ENCODE measurements around the gene YBX3.
"Not testable (repeated sequence)": the region's sequence is repeated elsewhere in the genome, so short reads cannot be mapped to it uniquely, and the experiment has no call there.

YBX3 gene

DNA sequence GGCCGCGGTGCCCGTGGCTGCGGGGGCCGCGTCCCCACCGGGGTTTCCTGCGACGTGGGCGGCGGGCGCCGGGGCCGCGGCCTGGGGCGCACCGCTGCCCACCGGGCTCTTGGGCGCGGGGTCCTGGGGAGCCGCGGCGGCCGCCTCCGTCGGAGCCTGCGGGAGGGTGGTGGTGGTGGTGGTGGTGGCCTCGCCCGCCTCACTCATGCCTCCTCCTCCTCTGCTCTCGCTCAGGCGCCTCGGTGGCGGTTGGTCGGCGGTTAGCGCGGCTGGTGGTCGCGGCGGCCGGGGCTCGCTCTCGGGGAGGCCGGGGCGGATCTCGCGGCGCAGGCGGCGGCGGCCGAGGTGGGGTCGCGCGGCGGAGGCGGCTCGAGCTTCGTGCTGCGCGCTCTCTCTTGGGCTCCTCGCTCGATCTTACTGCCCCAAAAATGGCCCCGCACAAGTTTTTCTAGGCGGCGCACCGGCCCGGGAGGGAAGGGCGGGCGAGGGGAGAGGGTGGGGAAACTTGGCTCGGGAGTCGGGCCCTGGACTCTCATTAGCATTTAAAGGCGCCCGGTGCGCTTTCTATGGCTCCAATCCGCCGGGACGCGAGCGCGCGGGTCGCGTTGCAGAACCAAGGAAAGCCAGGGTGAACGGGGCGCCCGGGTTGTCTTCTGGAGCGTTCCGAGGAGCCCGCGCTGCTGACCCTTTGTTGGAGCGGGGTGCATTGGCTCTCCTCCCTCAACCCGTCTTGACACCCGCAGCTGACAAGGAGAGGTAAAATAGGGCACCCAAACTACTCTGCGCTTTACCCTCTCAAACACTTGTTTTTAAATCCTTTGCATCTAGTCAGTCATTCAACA, at the start of gene YBX3:
Gene YBX3 (minus strand): TSS at position 419 of the 842 bp plus-strand sequence. CDS start 212 bp downstream, at position 207.
- H3K4me1 ChIP-seq (ENCODE audit: insufficient read depth, low read length): peaks cover 23% of the 10 kb centered on the region
- H3K9ac ChIP-seq (ENCODE audit: low read depth, low read length): peak within 1 kb of the TSS; percentile 81

DNA sequence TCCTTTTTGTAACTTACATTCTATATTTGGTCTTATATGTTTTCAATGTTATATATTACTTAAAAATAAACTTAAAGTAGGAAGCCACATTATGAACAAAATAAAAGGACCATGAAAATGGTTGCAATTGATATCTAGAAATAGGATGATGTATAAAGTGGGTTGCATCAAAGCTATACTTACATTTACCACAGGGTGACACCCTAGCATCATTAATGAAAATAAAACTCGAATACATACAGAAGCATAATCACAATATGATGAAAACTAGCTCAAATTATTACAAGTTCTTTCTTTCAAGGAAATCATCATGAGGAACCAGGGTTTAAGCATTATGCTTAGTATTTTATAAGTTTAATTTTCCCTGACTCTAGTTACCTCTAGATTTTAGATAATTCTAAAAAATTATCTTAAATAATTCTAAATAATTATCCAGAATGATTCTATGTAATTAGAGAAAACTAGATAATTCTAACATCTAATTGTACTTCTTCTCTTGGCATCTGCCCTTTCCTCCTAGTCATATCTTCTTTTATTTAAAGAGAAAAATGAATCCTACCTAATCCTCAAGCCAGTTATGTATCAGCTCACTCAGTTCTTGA, 48.1 kb upstream of the YBX3 start:
- Histone ChIP-seq H3K36me3 (ENCODE audit: insufficient read depth, low read length) (no peaks in the 10 kb centered on the region), H3K4me1 (ENCODE audit: insufficient read depth, low read length) (no peaks in the 10 kb centered on the region), H3K9ac (ENCODE audit: low read depth, low read length) (no peak overlapping the region), H3K9me3 (ENCODE audit: control insufficient read depth, insufficient read depth, low read length) (no peaks in the 10 kb centered on the region)

More for the DNA sequence above, at the start of gene YBX3:
- no peaks in the 10 kb centered on the region for H3K9me3 ChIP-seq (ENCODE audit: control insufficient read depth, insufficient read depth, low read length)
- no peaks in the 10 kb centered on the region for H3K36me3 ChIP-seq (ENCODE audit: insufficient read depth, low read length)

DNA sequence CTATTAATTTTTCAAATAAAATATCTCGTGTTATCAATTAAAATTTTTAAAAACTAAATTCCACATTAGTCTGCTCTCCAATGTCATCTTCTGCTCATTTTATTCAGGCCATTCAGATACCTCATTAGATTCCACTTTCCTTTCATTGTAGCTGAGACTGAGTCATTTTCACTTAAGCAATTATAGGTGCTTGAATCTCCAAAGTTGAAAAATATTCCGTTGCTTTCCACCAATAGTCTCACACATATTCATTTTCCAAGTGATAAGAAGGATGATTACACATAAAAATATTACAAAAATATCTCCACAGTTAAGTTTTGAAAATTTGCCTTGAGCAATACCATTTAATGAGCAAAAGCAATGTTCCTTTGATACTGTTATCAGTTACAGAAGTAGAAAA, 36.5 kb upstream of the YBX3 start:
- no peaks in the 10 kb centered on the region for H3K4me1 ChIP-seq (ENCODE audit: insufficient read depth, low read length)
- peaks cover 7% of the 10 kb centered on the region; the same call in 1 of the 2 replicates for H3K9me3 ChIP-seq (ENCODE audit: control insufficient read depth, insufficient read depth, low read length)
- no peaks in the 10 kb centered on the region for H3K36me3 ChIP-seq (ENCODE audit: insufficient read depth, low read length)
- H3K9ac ChIP-seq (ENCODE audit: low read depth, low read length): no peak overlapping the region

DNA sequence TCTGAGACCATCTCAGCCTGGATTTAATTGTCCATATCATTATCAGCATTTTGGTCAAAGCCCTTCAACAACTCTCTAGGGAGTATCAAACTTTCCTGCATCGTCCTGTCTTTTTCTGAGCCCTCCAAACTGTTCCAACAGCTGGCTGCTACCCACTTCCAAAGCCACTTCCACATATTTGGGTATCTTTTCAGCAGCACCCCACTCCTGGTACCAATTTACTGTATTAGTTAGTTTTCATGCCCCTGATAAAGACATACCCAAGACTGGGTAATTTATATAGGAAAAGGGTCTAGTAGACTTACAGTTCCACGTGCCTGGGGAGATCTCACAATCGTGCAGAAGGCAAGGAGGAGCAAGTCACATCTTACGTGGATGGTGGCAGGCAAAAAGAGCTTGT, 33.1 kb upstream of the YBX3 start:
- H3K9ac ChIP-seq (ENCODE audit: low read depth, low read length): no peak overlapping the region

DNA sequence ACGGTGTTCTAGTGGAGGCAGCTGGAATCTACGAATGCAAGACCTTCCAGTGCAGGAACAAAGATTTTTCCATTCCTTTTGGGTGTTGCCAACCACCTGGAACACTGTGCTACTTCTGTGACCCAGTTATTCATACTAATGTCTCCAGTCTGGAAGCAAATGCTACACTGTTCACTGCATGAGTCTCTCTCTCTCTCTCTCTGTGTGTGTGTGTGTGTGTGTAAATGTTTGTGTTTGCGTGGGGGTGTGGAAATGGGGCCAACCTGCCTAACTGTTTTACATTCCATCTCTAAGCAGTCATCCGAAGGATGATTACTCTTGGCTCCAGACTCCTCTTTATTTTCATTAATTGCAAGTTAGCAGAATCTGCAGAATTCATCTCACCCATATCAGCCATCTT, 29.9 kb upstream of the YBX3 start:
- Histone ChIP-seq H3K9me3 (ENCODE audit: control insufficient read depth, insufficient read depth, low read length) (peaks cover 7% of the 10 kb centered on the region; the same call in 1 of the 2 replicates), H3K36me3 (ENCODE audit: insufficient read depth, low read length) (no peaks in the 10 kb centered on the region), H3K4me1 (ENCODE audit: insufficient read depth, low read length) (no peaks in the 10 kb centered on the region), H3K9ac (ENCODE audit: low read depth, low read length) (no peak overlapping the region)

More for the DNA sequence above, 33.1 kb upstream of the YBX3 start:
- no peaks in the 10 kb centered on the region for H3K36me3 ChIP-seq (ENCODE audit: insufficient read depth, low read length)
- H3K9me3 ChIP-seq (ENCODE audit: control insufficient read depth, insufficient read depth, low read length): peaks cover 7% of the 10 kb centered on the region; the same call in 1 of the 2 replicates
- no peaks in the 10 kb centered on the region for H3K4me1 ChIP-seq (ENCODE audit: insufficient read depth, low read length)

DNA sequence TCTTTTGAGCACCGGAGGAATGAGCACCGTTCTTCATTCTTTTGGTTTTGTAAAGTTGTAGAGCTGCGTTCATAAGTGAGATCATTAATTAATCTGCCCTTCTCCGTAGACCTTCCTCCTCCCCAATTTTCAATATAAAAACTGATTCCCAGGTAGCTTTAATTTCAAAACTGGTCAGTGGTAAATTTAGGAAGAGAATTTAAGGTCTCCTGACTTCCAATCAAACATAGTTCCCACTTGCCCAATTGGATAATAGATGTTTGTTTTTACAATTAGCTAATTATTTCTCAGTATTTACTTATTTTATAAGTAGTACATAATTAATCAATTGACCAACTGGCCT, 27.2 kb upstream of the YBX3 start:
- Histone ChIP-seq H3K4me1 (ENCODE audit: insufficient read depth, low read length) (no peaks in the 10 kb centered on the region), H3K9me3 (ENCODE audit: control insufficient read depth, insufficient read depth, low read length) (no peaks in the 10 kb centered on the region), H3K36me3 (ENCODE audit: insufficient read depth, low read length) (no peaks in the 10 kb centered on the region), H3K9ac (ENCODE audit: low read depth, low read length) (no peak overlapping the region)

DNA sequence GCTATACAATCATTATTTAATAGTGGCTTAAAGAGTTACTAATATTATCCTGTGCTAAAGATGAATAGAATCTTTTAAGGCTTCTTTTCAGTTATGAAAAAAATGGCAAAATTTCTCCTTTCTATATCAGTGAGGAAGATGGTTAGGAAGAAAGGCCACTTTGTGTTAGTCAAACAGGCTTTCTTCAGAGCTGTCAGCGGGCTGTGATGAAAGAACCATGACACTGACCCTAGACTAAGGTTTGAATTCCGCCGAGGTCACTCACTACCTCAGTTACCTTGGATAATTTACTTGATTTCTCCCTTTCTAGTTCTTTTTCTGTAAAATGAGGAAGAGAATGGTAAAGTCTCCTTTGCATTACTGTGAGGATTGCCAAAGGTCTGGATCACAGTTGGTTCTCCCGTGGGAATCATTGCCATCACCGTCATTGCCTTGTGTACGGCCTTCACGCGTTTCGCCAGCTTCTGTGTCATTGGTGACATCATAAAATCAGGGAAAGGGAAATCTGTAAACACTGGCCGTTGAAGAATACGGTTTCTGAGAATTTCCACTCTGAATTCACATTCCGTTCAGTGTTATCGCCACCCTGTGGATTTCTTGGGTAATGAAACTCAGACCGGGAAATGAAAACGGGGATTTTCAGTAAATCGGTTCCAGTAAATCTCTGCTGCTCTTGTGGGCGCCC, 26.7 kb upstream of the YBX3 start:
- no peaks in the 10 kb centered on the region for H3K4me1 ChIP-seq (ENCODE audit: insufficient read depth, low read length)
- H3K9ac ChIP-seq (ENCODE audit: low read depth, low read length): peak overlapping the region; percentile 40; the same call in 1 of the 2 replicates

DNA sequence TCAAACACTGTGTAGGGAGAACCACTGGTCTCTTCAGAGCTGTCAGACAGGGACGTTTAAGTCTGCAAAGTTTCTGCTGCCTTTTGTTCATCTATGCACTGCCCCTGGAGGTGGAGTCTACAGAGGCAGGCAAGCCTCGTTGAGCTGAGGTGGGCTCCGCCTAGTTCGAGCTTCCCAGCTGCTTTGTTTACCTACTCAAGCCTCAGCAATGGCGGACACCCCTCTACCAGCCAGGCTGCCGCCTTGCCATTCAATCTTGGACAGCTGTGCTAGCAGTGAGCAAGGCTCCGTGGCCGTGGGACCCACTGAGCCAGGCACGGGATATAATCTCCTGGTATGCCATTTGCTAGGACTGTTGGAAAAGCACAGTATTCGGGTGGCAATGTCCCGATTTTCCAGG, 24.6 kb upstream of the YBX3 start:
- H3K9me3 ChIP-seq (ENCODE audit: control insufficient read depth, insufficient read depth, low read length): no peaks in the 10 kb centered on the region
- no peaks in the 10 kb centered on the region for H3K36me3 ChIP-seq (ENCODE audit: insufficient read depth, low read length)
- H3K9ac ChIP-seq (ENCODE audit: low read depth, low read length): no peak overlapping the region
- no peaks in the 10 kb centered on the region for H3K4me1 ChIP-seq (ENCODE audit: insufficient read depth, low read length)

More for the DNA sequence above, 26.7 kb upstream of the YBX3 start:
- H3K36me3 ChIP-seq (ENCODE audit: insufficient read depth, low read length): no peaks in the 10 kb centered on the region
- H3K9me3 ChIP-seq (ENCODE audit: control insufficient read depth, insufficient read depth, low read length): no peaks in the 10 kb centered on the region

DNA sequence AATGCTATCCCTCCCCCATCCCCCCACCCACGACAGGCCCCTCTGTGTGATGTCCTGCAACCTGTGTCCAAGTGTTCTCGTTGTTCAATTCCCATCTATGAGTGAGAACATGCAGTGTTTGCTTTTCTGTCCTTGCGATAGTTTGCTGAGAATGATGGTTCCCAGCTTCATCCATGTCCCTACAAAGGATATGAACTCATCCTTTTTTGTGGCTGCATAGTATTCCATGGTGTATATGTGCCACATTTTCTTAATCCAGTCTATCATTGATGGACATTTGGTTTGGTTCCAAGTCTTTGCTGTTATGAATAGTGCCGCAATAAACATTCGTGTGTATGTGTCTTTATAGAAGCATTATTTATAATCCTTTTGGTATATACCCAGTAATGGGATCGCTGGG, 20.3 kb upstream of the YBX3 start:
- H3K9me3 ChIP-seq (ENCODE audit: control insufficient read depth, insufficient read depth, low read length); H3K9ac ChIP-seq (ENCODE audit: low read depth, low read length); H3K4me1 ChIP-seq (ENCODE audit: insufficient read depth, low read length); H3K36me3 ChIP-seq (ENCODE audit: insufficient read depth, low read length): not testable (repeated sequence)

DNA sequence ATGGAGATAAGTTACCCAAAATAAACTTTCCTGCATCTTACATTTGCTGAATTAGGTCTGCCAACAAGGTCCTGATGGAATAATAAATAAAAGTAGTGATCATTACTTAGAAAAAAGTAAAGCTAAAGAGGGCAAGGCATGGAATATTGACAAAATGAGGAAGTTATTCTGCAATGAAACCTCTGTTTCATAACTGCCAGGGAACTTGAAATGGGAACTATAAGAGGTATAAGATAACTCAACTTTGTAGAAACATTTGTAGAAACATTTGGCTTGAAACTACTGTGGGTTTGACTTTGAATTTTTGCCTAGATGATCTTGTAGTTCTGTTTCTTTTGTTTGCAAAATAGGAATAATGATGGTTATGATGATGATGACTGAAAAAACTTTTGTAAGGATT, 18.7 kb upstream of the YBX3 start:
- H3K9me3 ChIP-seq (ENCODE audit: control insufficient read depth, insufficient read depth, low read length): no peaks in the 10 kb centered on the region
- H3K36me3 ChIP-seq (ENCODE audit: insufficient read depth, low read length): no peaks in the 10 kb centered on the region
- no peak overlapping the region for H3K9ac ChIP-seq (ENCODE audit: low read depth, low read length)
- H3K4me1 ChIP-seq (ENCODE audit: insufficient read depth, low read length): peaks cover 5% of the 10 kb centered on the region; the same call in 1 of the 2 replicates

DNA sequence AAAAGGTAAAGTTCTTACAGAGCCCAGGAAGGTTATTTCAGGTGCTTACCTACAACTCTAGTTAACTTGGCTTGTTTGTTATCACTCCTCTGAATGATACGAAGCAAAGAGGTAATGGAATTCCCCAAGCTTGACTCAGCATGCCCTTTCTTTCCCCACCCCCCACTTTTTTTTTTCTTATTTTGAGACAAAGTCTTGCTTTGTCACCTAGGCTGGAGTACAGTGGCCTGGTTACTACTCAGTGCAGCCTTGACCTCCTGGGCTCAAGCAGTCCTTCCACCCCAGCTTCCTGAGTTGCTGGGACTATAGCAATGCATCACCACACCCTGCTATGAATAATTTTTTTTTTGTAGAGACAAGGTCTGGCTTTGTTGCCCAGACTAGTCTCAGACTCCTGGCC, 17.1 kb upstream of the YBX3 start:
- Histone ChIP-seq H3K4me1 (ENCODE audit: insufficient read depth, low read length) (peaks cover 5% of the 10 kb centered on the region; the same call in 1 of the 2 replicates), H3K9me3 (ENCODE audit: control insufficient read depth, insufficient read depth, low read length) (no peaks in the 10 kb centered on the region), H3K9ac (ENCODE audit: low read depth, low read length) (no peak overlapping the region), H3K36me3 (ENCODE audit: insufficient read depth, low read length) (no peaks in the 10 kb centered on the region)

DNA sequence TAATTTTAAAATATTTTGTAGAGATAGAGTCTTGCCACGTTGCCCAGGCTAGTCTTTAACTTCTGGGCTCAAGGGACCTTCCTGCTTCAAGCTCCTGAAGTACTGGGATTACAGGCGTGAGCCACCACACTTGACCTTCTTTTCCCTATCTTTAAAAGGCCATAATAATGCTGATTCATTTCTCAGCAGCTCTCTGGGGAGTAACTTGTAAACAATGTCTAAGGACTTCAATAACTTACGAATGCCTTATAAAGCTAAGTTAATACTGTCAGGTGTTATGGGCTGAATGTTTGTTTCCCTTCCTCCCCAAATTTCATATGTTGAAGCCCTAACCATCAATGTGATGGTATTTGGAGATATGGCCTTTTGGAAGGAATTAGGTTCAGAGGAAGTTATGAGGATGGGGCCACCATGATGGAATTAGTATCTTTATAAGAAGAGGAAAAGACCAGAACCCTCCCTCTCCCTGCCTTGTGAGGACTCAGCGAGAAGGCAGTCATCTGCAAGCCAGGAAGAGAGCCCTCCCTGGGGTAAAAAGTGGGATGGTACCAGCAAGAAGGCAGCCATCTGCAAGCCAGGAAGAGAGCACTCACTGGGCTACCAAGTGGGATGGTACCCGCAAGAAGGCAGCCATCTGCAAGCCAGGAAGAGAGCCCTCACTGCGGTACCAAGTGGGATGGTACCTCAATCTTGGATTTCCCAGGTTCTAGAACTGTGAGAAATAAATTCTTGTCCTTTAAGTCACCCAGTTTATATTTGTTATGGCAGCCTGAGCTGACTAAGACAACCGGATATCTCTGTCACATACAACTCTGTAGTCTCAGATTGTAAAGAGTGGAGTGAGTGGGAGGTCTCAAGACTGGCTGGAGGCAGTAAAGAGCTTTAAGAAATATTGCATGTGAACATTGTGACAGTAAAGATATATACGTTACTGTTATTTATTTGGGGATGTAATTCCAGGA, 16.3 kb upstream of the YBX3 start:
- H3K4me1 ChIP-seq (ENCODE audit: insufficient read depth, low read length): peaks cover 5% of the 10 kb centered on the region; the same call in 1 of the 2 replicates
- H3K36me3 ChIP-seq (ENCODE audit: insufficient read depth, low read length): no peaks in the 10 kb centered on the region
- no peaks in the 10 kb centered on the region for H3K9me3 ChIP-seq (ENCODE audit: control insufficient read depth, insufficient read depth, low read length)
- no peak overlapping the region for H3K9ac ChIP-seq (ENCODE audit: low read depth, low read length)

DNA sequence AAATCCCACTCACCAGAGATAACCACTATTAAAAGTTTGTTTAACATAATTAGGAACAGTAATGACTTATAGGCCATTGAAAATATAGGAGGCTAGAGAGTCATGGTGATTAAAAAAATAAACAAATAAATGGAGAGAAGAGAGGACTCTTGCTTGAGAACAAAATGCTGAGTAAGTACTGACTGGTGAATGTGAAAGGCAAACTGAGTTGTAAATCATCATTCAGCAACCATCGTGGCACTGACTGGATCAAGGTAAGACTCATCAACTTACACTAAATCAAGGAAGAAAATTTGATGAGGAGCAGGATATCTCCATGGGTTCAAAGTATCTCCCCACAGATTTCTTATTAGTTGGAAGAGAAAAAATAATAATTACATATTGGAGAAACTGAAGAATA, 14.1 kb upstream of the YBX3 start:
- H3K36me3 ChIP-seq (ENCODE audit: insufficient read depth, low read length): no peaks in the 10 kb centered on the region
- H3K9ac ChIP-seq (ENCODE audit: low read depth, low read length): no peak overlapping the region
- peaks cover 5% of the 10 kb centered on the region; the same call in 1 of the 2 replicates for H3K4me1 ChIP-seq (ENCODE audit: insufficient read depth, low read length)
- H3K9me3 ChIP-seq (ENCODE audit: control insufficient read depth, insufficient read depth, low read length): no peaks in the 10 kb centered on the region

DNA sequence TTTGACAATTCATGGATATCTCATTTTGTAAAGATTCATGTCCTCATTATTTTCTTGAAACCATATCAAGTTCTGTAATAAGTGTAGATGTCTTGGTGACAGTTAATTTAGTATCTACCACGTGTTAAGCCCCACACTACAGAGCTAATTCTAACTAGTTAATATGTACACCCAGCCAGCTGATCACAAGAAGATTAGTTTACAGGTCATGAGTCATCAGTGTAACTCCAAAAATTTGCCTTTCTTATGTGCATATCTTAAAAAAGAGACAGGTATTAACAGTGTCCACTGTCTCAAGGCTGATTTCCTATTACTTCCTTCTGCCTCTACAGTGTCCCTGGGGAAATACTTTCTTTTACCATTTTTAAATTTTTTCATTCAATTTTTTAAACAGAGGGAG, 13.3 kb upstream of the YBX3 start:
- Histone ChIP-seq H3K36me3 (ENCODE audit: insufficient read depth, low read length) (no peaks in the 10 kb centered on the region), H3K4me1 (ENCODE audit: insufficient read depth, low read length) (peaks cover 5% of the 10 kb centered on the region; the same call in 1 of the 2 replicates), H3K9ac (ENCODE audit: low read depth, low read length) (no peak overlapping the region), H3K9me3 (ENCODE audit: control insufficient read depth, insufficient read depth, low read length) (no peaks in the 10 kb centered on the region)

All from ES-I3 (cell line).